HEK293 (cell line): Measurements from ENCODE around the gene TRIP11.

Source experiments
- CTCF ChIA-PET: fragments of 350-600 bp; formaldehyde crosslinking; extraction: SDS; loops from one replicate; lab custom pipeline; 2021; ENCODE audit warnings: antibody characterized with exemption; lab: Yijun Ruan, JAX
- POLR2A ChIA-PET: fragments of 300-600 bp; formaldehyde crosslinking; extraction: SDS; loops from one replicate; lab custom pipeline; 2020; ENCODE audit warnings: antibody characterized with exemption, inconsistent platforms; lab: Yijun Ruan, JAX
- H3K27ac ChIP-seq: fragments of 200-500 bp; sonication (Bioruptor generic); 2 replicates; pipeline ENCODE4 v1.5.1; 2014; ENCODE audit warnings: low read depth, low read length, control low read depth, inconsistent platforms; ENCODE audit errors: extremely low read depth
- H3K36me3 ChIP-seq, 2 experiments: fragments of 200-500 bp in 1 of 2; sonication (Bioruptor generic) in 1 of 2; 1 replicate in 1 of 2; 2 replicates in 1 of 2; pipeline ENCODE4 v1.5.1; 2014 to 2017; ENCODE audit warnings: inconsistent platforms in 2 of 2, low read length in 2 of 2; ENCODE audit not compliant: control insufficient read depth in 2 of 2, insufficient read depth in 1 of 2
- H3K4me1 ChIP-seq: fragments of 200-500 bp; sonication (Bioruptor generic); 2 replicates; pipeline ENCODE4 v1.5.1; 2014; ENCODE audit warnings: mild to moderate bottlenecking, low read length, inconsistent platforms; ENCODE audit not compliant: control insufficient read depth, insufficient read depth
- H3K4me3 ChIP-seq: 2 replicates; pipeline ENCODE4 v1.5.1; 2011; ENCODE audit warnings: low read depth, mild to moderate bottlenecking, control low read depth, low read length, moderate library complexity
- H3K9me3 ChIP-seq: fragments of 200-500 bp; sonication (Bioruptor generic); 2 replicates; pipeline ENCODE4 v1.5.1; 2014; ENCODE audit warnings: low read depth, low read length, inconsistent platforms; ENCODE audit not compliant: control insufficient read depth, insufficient read depth
- PRDM1 ChIP-seq: fragments of 450-650 bp; formaldehyde crosslinking; IDR thresholded peaks from 2 replicates; pipeline ENCODE4; 2016; ENCODE audit warnings: missing biosample characterization, missing genetic modification characterization
- PRDM2 ChIP-seq: fragments of 450-650 bp; formaldehyde crosslinking; IDR thresholded peaks from 2 replicates; pipeline ENCODE4 v1.5.1; 2016; ENCODE audit warnings: missing biosample characterization, missing genetic modification characterization, borderline replicate concordance
- ZBTB8A ChIP-seq: fragments of 450-650 bp; formaldehyde crosslinking; IDR thresholded peaks from 2 replicates; pipeline ENCODE4 v1.5.1; 2016; ENCODE audit warnings: missing biosample characterization, missing genetic modification characterization
- ZIC2 ChIP-seq: fragments of 450-650 bp; formaldehyde crosslinking; IDR thresholded peaks from 2 replicates; pipeline ENCODE4 v1.5.1; 2016; ENCODE audit warnings: missing biosample characterization, missing genetic modification characterization
- ZNF518A ChIP-seq: fragments of 450-650 bp; formaldehyde crosslinking; conservative IDR thresholded peaks from 2 replicates; pipeline ENCODE4 v1.5.1; 2016; ENCODE audit warnings: low read depth, missing biosample characterization, missing genetic modification characterization
- ZNF654 ChIP-seq: fragments of 450-650 bp; formaldehyde crosslinking; IDR thresholded peaks from 2 replicates; pipeline ENCODE4 v1.5.1; 2016; ENCODE audit warnings: low read depth, missing biosample characterization, missing genetic modification characterization

Gene TRIP11

GRCh38 chr14:91998667-91999570 lies 40.9 kb downstream of the TRIP11 start:
- Histone ChIP-seq H3K9me3 (no peaks in the 10 kb centered on the region), H3K4me3 (no peak overlapping the region), H3K36me3 (peaks cover 13% of the 10 kb centered on the region in 2 experiments; a peak in 1 of 3 replicates), H3K27ac (no peak overlapping the region), H3K4me1 (no peaks in the 10 kb centered on the region)
- ChIA-PET CTCF (interaction anchor here (0.7 kb wide), 1 partner anchor 355 kb away, joined by 3 read pairs; no protein-coding TSS in a partner anchor), POLR2A (no interaction called here)
- TF ChIP-seq ZBTB8A (tag by site-specific recombination) (no peak), PRDM2 (tag by site-specific recombination) (no peak)

- H3K27ac ChIP-seq, result no peak overlapping the region
- no peaks in the 10 kb centered on the region for H3K9me3 ChIP-seq
- H3K36me3 ChIP-seq, result peaks cover 14 to 22% of the 10 kb centered on the region in 2 experiments; a peak in 2 of 3 replicates
- TF ChIP-seq PRDM1 (peak; percentile 25; the same call in 1 of the 2 replicates), ZIC2 (tag by site-specific recombination) (no peak)
- POLR2A ChIA-PET, result no interaction called here
- H3K4me1 ChIP-seq, result no peaks in the 10 kb centered on the region
- no peak overlapping the region for H3K4me3 ChIP-seq
- CTCF ChIA-PET, result interaction anchor here (0.6 to 1.6 kb wide), 19 partner anchors 8 to 693 kb away, joined by 3 to 14 read pairs (median 4); no protein-coding TSS in a partner anchor
These were observed 42.4 kb downstream of the TRIP11 start for GRCh38 chr14:91997492-91997891.

- POLR2A ChIA-PET, result no interaction called here
- CTCF ChIA-PET, result interaction anchor here (0.6 to 1.6 kb wide), 27 partner anchors 9 to 694 kb away, joined by 3 to 14 read pairs (median 4); no protein-coding TSS in a partner anchor
- H3K4me1 ChIP-seq, result no peaks in the 10 kb centered on the region
- TF ChIP-seq ZNF518A (tag by site-specific recombination) (no peak), ZNF654 (peak; percentile 38)
- TF ChIP-seq, all 188 proteins: peak for 1
- H3K4me3 ChIP-seq, result no peak overlapping the region
- no peaks in the 10 kb centered on the region for H3K9me3 ChIP-seq
- peaks cover 20 to 27% of the 10 kb centered on the region in 2 experiments; a peak in 2 of 3 replicates for H3K36me3 ChIP-seq
- H3K27ac ChIP-seq, result no peak overlapping the region
These were observed 42.9 kb downstream of the TRIP11 start for GRCh38 chr14:91996948-91997371.
